HCT116 (cell line): ENCODE data around the gene KIF2B. TPM values are rescaled to one million over a fixed set of nuclear protein-coding genes. Genes with fewer than 3 reads are reported as not detected.

Experiments
- ATAC-seq: fragments of 200-7000 bp; cut with Tn5 transposase; 2 replicates; pipeline ENCODE4 v1.9.1; 2020; ENCODE audit warnings: mild to moderate bottlenecking, moderate library complexity
- BruUV-seq: library from RNA; stranded (reverse); fragments of 400-500 nt; replicated peaks from 2 replicates; lab custom pipeline; 2021; lab: Mats Ljungman, UMichigan
- CTCF ChIA-PET: fragments of 300-600 bp; sonication (Branson Sonifier 250); formaldehyde crosslinking; loops from one replicate; lab custom pipeline; 2021; ENCODE audit warnings: antibody characterized with exemption; lab: Charles Lee
- POLR2A ChIA-PET: fragments of 300-600, 350-600 bp; sonication (Branson Sonifier 250); formaldehyde crosslinking; loops from one replicate; lab custom pipeline; 2021; ENCODE audit warnings: antibody characterized with exemption; lab: Charles Lee
- RAD21 ChIA-PET, 2 experiments: fragments of 300-600 bp; sonication (Branson Sonifier 250); formaldehyde crosslinking; loops; one replicate each; lab custom pipeline; 2023; ENCODE audit warnings: low total read pairs in 2 of 2; ENCODE audit not compliant: uncharacterized antibody in 2 of 2, unreplicated experiment in 2 of 2, low non-redundant PET in 1 of 2; lab: Charles Lee
- DNase-seq: peaks from one replicate; pipeline ENCODE4 v3.0.0-alpha.2; 2010; ENCODE audit warnings: low read depth, low spot score
- H2AFZ ChIP-seq: fragments of 200-600 bp; shearing (Covaris generic), sonication (generic); 2 replicates; pipeline ENCODE4 v1.6.1; 2017; ENCODE audit warnings: low read depth, mixed run types, mixed read lengths, antibody characterized with exemption, low read length; ENCODE audit not compliant: poor library complexity, severe bottlenecking
- H3K27ac ChIP-seq: 2 replicates; pipeline ENCODE4 v1.5.1; 2012; ENCODE audit warnings: low read depth, low read length
- H3K27me3 ChIP-seq: fragments of 200-600 bp; sonication (generic); 2 replicates; pipeline ENCODE4 v1.6.1; 2016; ENCODE audit warnings: mixed run types, low read length, mixed read lengths; ENCODE audit not compliant: insufficient read depth
- H3K36me3 ChIP-seq, 2 experiments: fragments of 200-500 bp in 1 of 2; fragments of 200-600 bp in 1 of 2; sonication (Bioruptor generic) in 1 of 2; sonication (generic) in 1 of 2; 2 replicates each; pipeline versions ENCODE4 v1.5.1 to v1.6.1; 2014 to 2016; ENCODE audit warnings: low read length in 2 of 2, inconsistent platforms in 1 of 2, mixed read lengths in 1 of 2, mixed run types in 1 of 2; ENCODE audit not compliant: insufficient read depth in 2 of 2, control insufficient read depth in 1 of 2
- H3K4me1 ChIP-seq, 2 experiments: fragments of 200-600 bp in 1 of 2; sonication (generic) in 1 of 2; 2 replicates each; pipeline versions ENCODE4 v1.5.1 to v1.6.1; 2012 to 2017; ENCODE audit warnings: low read length in 2 of 2, inconsistent platforms in 1 of 2, mild to moderate bottlenecking in 1 of 2, mixed read lengths in 1 of 2, mixed run types in 1 of 2, moderate library complexity in 1 of 2; ENCODE audit not compliant: insufficient read depth in 2 of 2, control insufficient read depth in 1 of 2
- H3K4me2 ChIP-seq: fragments of 200-600 bp; sonication (generic); 2 replicates; pipeline ENCODE4 v1.6.1; 2017; ENCODE audit warnings: mixed run types, low read length, mixed read lengths
- H3K4me3 ChIP-seq, 2 experiments: fragments of 200-600 bp in 1 of 2; sonication (generic) in 1 of 2; replicated peaks in 1 of 2; 2 replicates each; pipeline ENCODE4 v1.5.1; 2011 to 2016; ENCODE audit warnings: low read length in 2 of 2, control low read depth in 1 of 2, low read depth in 1 of 2, mild to moderate bottlenecking in 1 of 2, mixed read lengths in 1 of 2, mixed run types in 1 of 2
- H3K79me2 ChIP-seq: fragments of 200-600 bp; sonication (generic); 2 replicates; pipeline ENCODE4 v1.6.1; 2017; ENCODE audit warnings: mild to moderate bottlenecking, mixed run types, low read length, moderate library complexity, mixed read lengths; ENCODE audit not compliant: insufficient read depth
- H3K9ac ChIP-seq: fragments of 200-600 bp; sonication (generic); 2 replicates; pipeline ENCODE4 v1.6.1; 2016; ENCODE audit warnings: low read length, mixed read lengths
- H3K9me2 ChIP-seq: fragments of 200-600 bp; sonication (generic), shearing (Covaris generic); 2 replicates; pipeline ENCODE4 v1.6.1; 2017; ENCODE audit warnings: mixed run types, mild to moderate bottlenecking, moderate library complexity; ENCODE audit not compliant: insufficient read depth
- H3K9me3 ChIP-seq, 2 experiments: fragments of 200-500 bp in 1 of 2; fragments of 200-600 bp in 1 of 2; sonication (Bioruptor generic) in 1 of 2; sonication (generic) in 1 of 2; 2 replicates each; pipeline ENCODE4 v1.6.1; 2014 to 2017; ENCODE audit warnings: low read length in 2 of 2, mixed read lengths in 2 of 2, inconsistent platforms in 1 of 2, low read depth in 1 of 2, mild to moderate bottlenecking in 1 of 2, mixed run types in 1 of 2, moderate library complexity in 1 of 2; ENCODE audit not compliant: control insufficient read depth in 1 of 2, insufficient read depth in 1 of 2
- H4K20me1 ChIP-seq: fragments of 200-600 bp; sonication (generic), shearing (Covaris generic); 2 replicates; pipeline ENCODE4 v1.6.1; 2017; ENCODE audit warnings: mixed run types, mild to moderate bottlenecking, moderate library complexity; ENCODE audit not compliant: insufficient read depth
- ATF3 ChIP-seq: IDR thresholded peaks from 2 replicates; pipeline ENCODE4 v1.6.1; 2012
- CBX3 ChIP-seq: IDR thresholded peaks from 2 replicates; pipeline ENCODE4 v1.6.1; 2012; ENCODE audit warnings: low read depth
- CEBPB ChIP-seq: IDR thresholded peaks from 2 replicates; pipeline ENCODE4 v1.6.1; 2012; ENCODE audit warnings: low read depth
- EGR1 ChIP-seq: IDR thresholded peaks from 2 replicates; pipeline ENCODE4 v1.6.1; 2012; ENCODE audit warnings: low read depth
- EZH2 ChIP-seq: fragments of 200-600 bp; sonication (generic); IDR thresholded peaks from 2 replicates; pipeline ENCODE4 v1.6.1; 2017; ENCODE audit warnings: antibody characterized with exemption, mixed run types
- JUND ChIP-seq: IDR thresholded peaks from 2 replicates; pipeline ENCODE4 v1.6.1; 2012
- POLR2AphosphoS5 ChIP-seq: IDR thresholded peaks from 2 replicates; pipeline ENCODE4 v1.6.1; 2011; ENCODE audit warnings: mild to moderate bottlenecking, low read depth, low read length, moderate library complexity
- RAD21 ChIP-seq: IDR thresholded peaks from 2 replicates; pipeline ENCODE4 v1.6.1; 2012; ENCODE audit warnings: low read depth, mild to moderate bottlenecking
- REST ChIP-seq: IDR thresholded peaks from 2 replicates; pipeline ENCODE4 v1.6.1; 2012; ENCODE audit warnings: low read depth
- TCF7L2 ChIP-seq: IDR thresholded peaks from 2 replicates; pipeline ENCODE4 v1.7.0; 2011; ENCODE audit warnings: borderline replicate concordance, inconsistent platforms; ENCODE audit not compliant: insufficient read depth, insufficient read length; ENCODE audit errors: extremely low read depth
- YY1 ChIP-seq: IDR thresholded peaks from 2 replicates; pipeline ENCODE4 v1.6.1; 2011; ENCODE audit warnings: low read length, low read depth, moderate library complexity, mild to moderate bottlenecking; ENCODE audit not compliant: insufficient replicate concordance; ENCODE audit errors: extremely low read depth
- ZBTB33 ChIP-seq: IDR thresholded peaks from 2 replicates; pipeline ENCODE4 v1.6.1; 2011; ENCODE audit warnings: mild to moderate bottlenecking, low read length, moderate library complexity; ENCODE audit not compliant: insufficient replicate concordance; ENCODE audit errors: extremely low read depth
- ZFX ChIP-seq: fragments of 450-650 bp; IDR thresholded peaks from 2 replicates; pipeline ENCODE4 v1.6.1; 2017
- intact Hi-C: fragments of 100-400 bp; cut with micrococcal nuclease; formaldehyde crosslinking; loops from 2 replicates; pipeline ENCODE4 v1.10.0; 2022
- total RNA-seq: library from RNA; stranded (reverse); gene quantifications from one replicate; pipeline ENCODE4 v1.2.1, GENCODE V29; 2021; ENCODE audit not compliant: unreplicated experiment

Gene KIF2B
- total RNA-seq, 1 experiment from 2014 or later, result not detected

- ATAC-seq (no peak), DNase-seq (no peak)
- TF ChIP-seq CBX3, result no peak
- TF ChIP-seq YY1, result no peak
- no peak for TF ChIP-seq EGR1
- TF ChIP-seq POLR2AphosphoS5, result no peak
- TF ChIP-seq JUND, result no peak
- no peak for TF ChIP-seq ATF3
- TF ChIP-seq CEBPB, result no peak
- no peak for TF ChIP-seq ZFX
- TF ChIP-seq ZBTB33, result no peak
- no peak for TF ChIP-seq RAD21
- TF ChIP-seq REST, result no peak
- TF ChIP-seq EZH2, result no peak
- TF ChIP-seq TCF7L2, result no peak
- Histone ChIP-seq H3K4me1 (no peaks in the 10 kb centered on the region), H3K36me3 (no peaks in the 10 kb centered on the region; a peak in 1 of 4 replicates), H3K9me3 (peaks cover 39 to 45% of the 10 kb centered on the region in 2 experiments; a peak in 3 of 4 replicates), H3K79me2 (no peaks in the 10 kb centered on the region), H3K9ac (no peak overlapping the region), H3K9me2 (no peaks in the 10 kb centered on the region), H3K4me3 (no peak overlapping the region), H3K4me2 (no peak overlapping the region), H3K27me3 (no peaks in the 10 kb centered on the region), H4K20me1 (no peaks in the 10 kb centered on the region), H3K27ac (no peak overlapping the region), H2AFZ (no peak overlapping the region)
- intact Hi-C loops, result no loop called here
- RAD21 ChIA-PET, result no interaction called here
- BruUV-seq, result no TSS peak
- POLR2A ChIA-PET, result no interaction called here
- CTCF ChIA-PET, result no interaction called here
Measured at GRCh38 chr17:53818271-53818670, 4.5 kb upstream of the KIF2B start.
